HG03135 (cell line): ENCODE results near the gene HDAC9.

Source experiments
- ATAC-seq: cut with Tn5 transposase; IDR thresholded peaks from one replicate; pipeline ENCODE4 v1.9.1; 2021; ENCODE audit warnings: mild to moderate bottlenecking, moderate library complexity; ENCODE audit not compliant: unreplicated experiment

The HDAC9 gene

DNA sequence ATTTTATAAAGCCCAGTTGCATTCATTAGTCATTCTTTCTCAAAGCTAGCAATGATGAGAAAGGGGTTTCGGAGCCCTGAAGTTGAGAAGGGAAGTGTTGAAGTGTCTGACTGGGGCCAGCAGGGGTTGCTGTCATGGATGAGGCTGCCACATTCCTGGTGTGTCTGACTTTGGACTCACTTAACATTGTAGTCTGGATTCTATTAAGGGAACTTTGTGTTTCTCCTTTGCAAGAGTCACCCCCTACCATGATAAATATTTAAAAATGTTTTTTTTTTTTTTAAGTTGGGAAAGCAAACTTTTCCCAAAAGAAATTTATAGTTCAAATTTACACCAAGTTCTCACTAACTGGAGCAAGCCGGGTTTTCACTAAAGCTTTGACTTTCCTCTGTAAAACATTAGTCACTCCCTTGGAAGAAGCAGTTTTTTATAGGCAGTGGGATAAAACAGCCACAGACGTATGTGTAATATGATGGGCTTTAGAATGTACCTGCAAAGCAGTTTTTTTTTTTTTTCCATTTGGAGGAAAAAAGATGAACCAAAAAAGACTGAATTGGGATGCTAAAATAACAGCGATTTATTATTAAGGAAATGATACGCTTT is 378.3 kb downstream of the HDAC9 start:
- ATAC-seq, result no peak

DNA sequence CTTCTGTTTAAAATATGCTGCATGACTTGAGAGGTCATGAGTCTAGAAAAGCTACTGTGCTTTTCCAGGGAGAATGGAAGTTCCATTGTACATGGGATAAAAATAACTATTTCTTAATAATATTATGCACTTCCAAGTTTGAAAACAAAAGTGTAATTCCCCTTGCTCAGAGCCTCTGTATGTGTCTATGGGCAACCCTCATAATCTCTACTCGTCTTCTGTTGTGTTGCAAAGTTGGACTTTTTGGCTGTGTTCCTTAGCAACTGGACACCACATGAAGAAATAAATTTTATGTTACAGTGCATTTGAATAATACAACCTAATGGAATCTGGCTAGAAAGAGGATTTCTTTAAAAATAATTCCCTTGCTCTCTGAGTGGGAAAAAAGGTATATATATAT is 379.3 kb downstream of the HDAC9 start:
- no peak for ATAC-seq

DNA sequence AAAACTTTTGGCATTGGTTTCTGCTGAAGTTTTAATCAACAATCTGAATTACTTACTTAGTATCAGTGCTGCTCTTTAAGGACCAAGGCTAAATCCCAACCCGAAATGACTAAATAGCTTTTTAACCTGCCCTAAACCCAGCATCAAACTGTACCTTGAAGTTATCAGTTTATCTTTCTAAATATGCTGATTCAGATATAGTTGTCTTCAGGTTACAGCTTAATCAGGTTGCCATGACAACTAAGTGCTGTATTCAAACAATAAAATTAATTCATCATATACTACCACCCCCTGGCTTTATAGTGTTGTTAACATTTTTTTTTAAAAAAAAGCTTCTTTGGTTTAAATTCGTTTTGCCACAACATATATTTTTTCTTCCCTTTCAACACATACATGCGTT is 382.3 kb downstream of the HDAC9 start:
- no peak for ATAC-seq

DNA sequence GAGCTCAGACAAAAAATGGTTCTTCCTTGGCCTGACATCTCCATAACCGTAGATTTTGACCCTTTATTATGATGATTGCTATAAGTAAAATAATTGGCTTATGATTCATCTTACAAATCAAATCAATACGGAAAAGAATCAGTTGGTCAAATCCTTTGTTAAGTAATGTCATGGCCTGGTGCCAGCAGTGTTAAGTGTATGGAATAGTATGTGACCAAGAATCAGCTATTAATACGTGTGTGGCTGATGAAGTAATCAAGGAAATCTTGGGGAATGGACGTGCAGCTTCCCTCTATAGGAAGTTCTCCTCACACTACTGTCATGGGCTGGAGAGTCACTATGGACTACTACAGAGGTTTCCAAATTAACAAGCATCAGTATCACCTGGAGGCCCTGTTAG is 391.3 kb downstream of the HDAC9 start:
- ATAC-seq, result no peak

DNA sequence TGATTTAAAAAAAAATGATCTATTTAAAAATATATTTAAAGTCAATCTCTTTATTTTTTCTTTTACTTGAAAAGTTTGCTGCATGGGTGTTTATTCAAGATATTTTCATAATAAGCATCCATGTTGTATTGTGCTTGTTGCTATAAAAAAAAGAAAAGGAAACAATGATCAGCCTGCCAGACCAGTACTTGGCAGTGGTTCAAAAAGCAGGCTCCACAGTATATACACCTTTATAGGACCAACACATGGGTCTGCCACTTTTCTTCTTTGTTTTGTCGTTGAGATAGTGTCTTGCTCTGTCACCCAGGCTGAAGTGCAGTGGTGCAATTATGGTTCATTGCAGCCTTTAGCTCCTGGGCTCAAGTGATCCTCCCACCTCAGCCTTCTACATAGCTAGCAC is 393.9 kb downstream of the HDAC9 start:
- ATAC-seq, result no peak

DNA sequence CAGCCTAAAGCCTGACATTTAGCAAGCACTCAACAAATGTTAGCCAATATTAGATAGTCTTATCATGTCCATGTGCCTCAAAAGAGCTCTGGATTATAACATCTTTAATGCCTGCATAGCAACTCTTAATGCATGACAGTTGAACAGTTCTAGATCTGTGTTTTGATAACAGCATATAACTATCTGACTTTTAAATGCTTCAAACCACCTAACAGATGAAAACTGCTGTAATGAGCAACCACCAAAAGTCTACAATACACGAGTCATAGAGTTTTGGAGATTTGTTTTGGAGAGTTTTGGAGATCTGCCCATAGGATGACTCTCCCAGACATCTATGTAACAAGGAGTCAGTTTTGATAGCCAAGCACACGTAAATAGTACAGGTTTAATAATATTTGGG is 394.6 kb downstream of the HDAC9 start:
- ATAC-seq, result no peak

DNA sequence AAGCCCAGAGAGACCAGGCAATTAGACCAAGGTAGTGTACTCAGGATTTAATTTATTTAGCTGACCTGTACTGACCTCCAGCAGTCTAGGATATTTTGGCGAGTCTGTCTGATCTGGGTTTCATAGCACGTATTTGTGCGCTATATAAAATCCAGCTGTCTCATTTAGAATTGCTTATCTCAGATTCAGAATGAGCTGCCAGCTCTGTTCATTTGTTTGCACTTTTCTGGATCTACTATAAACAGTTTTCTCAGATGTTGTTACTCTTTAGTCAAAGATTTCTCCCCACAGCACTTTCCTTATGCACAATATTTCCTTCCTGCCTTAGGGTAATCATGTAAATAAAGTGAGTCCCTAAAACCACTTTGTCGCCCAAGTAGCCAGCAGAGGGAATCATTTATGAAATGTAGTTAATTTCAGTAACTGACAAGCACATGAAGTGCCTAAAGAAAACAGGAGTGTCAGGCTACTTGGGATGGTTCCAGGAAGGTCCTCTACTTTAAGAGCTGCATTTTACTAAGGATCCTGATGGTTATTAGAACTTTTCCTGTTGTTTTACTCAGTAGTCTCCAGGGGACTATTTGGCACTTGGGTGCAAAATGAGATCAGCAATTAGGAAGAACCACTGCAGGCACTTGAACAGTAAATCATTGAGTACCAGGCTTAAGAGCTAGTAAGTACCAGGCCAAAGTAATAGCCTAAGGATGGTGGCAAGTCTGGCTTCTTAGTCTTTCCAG is 395.5 kb downstream of the HDAC9 start:
- ATAC-seq, result no peak

DNA sequence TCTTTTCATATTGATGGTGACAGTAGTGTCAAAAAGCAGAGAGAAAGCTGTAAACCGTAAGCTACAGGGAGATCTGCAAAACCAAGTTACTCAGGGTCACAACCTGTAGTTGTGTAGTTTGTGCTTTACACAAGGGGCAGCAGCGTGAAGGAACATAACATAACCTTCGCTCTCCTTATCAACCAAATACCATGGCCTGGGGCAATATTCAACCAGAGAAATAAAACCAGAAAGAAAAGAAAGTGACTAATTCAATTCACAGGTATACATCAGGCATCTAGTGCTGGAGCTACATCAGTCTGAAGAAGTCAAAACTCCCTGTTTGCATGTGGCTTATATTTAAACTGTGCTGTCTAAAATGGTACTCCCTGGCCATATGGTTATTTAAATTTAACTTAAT is 397.6 kb downstream of the HDAC9 start:
- no peak for ATAC-seq

DNA sequence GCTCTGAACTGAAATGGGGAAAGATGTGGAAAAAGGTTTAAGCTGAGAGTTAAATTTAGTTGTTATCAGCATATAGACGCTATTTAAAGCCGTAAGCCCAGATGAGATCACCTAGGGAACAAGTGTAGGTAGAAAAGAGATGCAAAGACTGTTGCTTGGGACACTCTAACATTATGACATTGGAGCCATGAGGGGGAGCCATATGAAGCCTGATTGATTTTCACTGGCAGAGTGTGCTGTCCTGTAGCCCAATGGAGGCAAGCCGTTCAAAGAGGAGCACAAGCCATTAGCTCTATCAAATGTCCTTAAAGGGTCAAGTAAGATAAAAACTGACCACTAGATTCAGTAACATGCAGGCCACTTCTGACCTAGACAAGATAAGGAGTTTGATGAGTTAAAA is 398.6 kb downstream of the HDAC9 start:
- no peak for ATAC-seq

DNA sequence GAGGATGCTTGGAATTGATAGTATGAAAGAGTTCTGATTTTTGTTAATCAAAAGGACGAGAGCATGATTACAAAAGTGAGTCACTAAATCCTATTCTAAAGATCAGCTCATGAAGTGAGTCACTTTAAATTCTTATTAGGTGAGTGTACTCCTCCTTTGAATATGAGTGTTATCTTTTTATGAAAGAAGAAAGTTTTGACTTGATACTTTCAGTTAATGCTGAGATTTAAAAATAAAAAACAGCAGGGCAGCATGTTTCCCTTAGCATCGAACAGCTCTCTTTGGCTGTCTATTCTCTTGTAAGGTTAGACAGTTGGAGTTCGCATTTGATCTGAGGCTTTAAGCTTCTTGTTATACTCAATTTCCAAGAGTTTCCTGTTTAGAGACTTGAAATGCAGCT is 399.9 kb downstream of the HDAC9 start:
- no peak for ATAC-seq

DNA sequence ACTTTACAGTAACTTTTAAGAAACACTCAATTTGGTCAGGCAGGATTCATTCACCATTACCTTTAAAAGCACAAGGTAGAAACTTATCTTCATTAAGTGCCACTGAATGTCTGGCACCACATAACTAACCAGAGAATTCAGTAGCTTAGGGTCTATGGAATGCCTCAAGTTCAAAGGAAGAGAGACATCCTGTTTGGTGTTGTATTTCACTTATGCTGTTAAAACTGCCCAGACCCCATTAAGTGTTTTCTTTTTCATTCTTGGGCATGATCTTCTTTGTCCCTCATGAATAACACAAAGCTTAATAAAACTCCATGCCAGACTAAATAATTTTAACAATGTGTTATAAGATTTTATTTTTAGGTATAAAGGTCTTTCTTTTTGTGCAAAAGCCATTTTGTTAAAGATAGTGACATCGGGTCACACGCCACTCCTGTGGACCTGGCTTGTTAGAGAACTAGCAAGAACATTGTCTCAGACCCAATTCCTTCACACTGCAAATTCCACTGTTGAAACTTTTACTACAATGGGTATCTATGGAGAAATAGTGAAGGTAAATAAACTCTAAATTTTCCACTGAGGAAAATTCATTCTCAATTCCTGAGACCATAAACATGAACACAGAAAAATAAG is 400.9 kb downstream of the HDAC9 start:
- ATAC-seq, result no peak

DNA sequence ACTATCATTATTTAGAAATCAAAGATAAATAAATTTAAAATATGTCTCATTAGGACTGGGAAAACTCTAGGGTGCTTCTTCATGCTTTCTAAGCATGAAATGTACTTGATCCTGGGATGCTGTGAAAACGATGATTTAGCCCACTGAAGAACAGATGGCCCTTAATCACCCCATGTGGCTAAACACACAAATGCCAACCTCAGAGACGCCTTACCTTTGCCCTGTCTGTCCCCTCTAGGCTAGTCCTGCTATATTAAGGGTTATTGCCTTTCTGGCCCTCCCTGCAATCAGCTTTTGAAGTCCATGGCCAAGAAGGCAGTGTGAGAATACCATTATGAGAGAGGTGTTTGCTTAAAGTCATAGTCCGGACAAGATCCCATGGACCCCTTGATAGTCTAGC is 404.7 kb downstream of the HDAC9 start:
- no peak for ATAC-seq

DNA sequence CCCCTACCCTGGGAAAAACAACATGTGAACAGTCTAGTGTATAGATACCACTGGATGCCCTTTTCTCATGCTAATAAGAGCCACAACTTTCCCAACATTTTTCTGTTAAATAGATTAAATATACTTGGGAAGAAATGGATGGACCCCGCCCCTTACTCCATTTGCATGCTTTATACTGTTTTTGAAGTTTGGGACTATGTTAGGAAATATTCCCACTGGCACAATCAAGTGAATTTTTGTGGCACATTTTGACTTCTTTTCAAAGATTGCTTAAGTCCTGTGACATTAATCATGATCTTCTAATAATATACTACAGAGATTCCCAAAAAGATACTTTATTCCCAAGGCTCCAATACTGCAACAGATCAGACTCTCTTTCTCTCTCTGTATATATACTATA is 405.3 kb downstream of the HDAC9 start:
- no peak for ATAC-seq

DNA sequence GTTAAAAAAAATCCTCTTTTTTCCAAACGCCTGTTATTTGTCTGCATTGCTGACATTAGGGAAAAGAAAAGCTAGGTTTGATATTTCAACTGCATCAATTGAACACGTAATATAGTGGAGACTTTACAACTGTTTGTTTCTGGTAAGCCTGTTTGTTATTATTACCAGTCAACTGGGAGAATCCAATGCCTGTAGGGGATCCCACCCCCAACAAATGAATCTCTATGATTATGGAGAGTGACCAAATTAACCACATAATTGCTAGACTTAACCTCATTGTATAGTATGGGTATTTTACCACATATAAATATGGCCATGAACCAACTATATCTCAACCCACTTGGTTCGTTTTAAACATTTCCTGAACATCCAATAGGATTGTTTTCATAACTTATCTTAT is 405.8 kb downstream of the HDAC9 start:
- ATAC-seq, result no peak

DNA sequence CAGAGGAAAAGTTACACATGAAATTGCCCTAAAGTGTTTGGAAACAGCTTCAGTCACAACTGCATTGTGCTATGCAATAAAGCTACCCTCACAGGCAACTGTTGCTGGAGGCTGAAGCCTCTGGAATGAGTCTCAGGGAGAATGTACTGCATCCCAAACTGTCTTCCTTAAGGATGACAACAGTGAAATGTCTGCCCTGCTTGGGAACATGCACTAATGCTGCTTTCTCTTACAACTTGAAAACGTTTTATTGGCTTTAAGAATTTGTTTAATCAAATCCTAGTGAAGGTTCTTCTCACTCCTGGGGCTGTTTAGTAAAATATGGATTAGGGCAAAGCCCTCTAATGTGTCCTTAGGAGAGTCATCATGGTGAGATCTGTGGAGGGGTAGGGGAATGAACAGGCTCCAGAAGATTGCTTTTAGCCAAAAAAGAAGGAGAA is 406.5 kb downstream of the HDAC9 start:
- ATAC-seq, result no peak

DNA sequence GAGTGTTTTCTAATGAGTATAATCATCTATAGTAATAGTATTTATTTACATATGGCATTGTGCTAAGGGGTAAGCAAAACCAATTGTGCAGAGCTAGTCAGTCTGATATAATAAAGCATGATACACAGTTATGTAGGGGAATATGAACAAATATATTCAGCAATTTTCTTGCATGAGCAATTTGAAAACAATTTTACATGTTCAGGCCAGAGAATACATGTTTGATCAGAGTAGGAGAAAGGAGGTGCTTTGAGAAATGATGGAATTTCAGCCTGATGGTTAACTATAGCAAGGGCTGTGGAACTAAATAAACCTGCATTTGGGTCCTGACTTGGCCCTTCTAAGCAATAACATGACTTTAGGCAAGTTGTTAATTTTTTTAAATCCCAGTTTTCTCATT is 407.3 kb downstream of the HDAC9 start:
- ATAC-seq, result no peak

DNA sequence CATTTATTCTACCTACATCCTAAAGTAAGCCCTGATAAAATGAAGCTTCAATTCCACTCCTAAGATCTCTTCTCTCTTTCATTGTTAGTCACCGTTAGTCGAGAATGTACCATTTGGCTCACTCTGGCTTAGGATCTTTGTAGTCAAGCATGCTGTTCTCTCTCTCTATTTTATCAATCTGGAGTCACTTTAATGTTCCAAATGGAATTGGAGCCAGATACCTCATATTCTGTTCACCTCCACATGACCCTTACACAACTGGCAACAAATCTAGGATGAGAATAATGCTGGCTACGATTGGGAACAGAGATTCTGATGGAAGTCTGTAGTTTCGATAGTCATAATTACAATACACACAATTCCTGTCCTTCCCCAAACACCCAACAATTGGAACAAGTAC is 408.1 kb downstream of the HDAC9 start:
- ATAC-seq, result no peak

DNA sequence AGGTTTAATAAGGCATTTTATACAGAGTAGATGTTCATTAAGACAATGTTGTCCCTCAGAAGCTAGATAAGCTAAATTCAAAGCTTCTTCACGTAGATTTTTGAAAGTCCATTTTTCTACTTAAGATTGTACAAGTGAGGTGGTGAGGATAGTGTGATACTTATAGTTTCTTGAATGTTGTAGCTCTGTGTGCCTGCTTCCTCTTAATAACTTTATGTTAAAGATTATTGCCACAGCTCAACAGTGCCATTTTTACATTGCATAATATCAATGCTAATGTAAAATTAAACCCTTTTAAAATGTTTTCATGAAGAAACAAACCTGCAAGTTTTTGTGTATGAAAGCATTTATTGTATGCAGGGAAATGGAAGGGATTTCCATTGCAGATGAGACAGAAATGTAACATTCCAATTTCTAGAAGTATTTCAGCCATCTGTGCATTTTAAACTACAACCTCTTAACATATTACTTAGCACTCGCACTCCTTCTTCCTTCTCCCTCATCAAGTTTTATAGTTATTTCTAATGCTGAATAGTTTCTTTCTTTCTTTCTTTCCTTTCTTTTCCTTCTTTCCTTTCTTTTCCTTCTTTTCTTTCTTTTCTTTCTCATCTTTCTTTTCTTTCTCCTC is 409.9 kb downstream of the HDAC9 start:
- ATAC-seq, result no peak

DNA sequence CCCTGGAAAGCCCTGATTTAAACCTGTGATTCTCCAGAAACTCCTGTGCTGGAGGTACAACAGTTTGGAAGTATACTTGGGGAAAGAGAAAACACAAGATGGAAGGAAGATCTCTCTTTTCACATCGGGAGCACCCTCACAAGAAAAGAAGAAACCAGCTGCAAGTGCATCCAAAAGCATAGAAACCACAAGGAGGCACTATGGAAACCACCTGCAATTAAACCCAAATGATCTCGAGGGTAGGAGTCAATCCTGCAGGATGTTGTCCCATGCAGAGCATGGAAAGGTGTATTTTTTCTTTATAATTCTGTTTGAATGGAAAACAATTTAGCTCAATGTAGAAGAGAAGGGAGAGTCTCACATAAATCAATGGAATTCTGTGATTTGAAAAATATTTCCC is 411.4 kb downstream of the HDAC9 start:
- no peak for ATAC-seq

DNA sequence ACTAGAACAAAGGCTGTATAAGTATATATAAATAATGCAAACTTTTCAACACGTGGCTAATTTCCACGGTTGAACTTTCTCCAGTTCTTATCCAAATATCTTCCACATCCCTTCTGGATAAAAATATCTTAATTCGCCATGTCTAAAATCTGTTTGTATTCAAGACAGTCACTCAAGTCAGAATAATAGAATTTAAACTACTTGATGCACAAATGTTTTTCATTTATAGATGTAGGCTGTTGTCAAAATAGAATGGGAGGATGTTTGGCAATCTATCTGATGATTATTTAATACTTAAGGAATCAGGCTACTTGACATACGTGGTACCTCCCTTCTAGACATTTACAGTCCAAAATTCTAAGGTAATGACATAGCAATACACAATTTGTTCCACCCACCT is 417.6 kb downstream of the HDAC9 start:
- no peak for ATAC-seq

DNA sequence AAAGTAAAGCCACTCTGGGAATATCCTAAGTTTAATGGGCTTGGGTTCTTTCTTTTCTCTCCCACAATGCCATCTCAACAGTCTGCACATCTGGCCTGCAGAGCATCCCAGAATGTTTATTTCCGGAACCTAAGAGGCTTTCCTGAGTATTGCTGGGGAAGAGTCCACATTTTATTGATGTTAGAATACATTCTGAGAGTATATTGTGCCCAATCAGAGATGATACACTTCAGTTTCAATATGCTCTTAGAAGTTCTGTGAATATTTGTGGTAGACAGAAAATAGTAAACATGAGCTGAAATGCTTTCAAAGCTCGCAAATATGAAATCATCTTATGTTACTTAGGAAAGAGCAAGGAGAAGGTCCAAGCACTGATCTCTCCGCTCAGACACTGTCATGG is 421.3 kb downstream of the HDAC9 start:
- no peak for ATAC-seq

DNA sequence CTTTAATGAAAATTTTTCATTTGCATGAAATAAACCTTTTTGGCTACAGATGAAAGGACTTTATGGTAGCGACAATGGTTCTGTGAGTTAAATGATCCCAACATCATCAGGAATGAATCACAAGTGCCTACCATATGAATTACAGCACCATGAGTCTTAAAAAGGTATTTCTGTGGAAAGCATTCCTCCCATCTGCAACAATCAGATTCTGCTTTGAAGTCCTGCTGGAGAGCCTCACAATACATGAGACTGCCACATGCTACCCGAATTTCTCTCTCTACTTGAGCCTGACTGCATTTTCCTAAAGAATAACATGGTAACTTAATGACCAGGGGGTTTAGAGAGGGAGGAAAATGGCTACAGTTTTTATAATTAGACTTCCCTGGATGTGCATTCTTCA is 431.6 kb downstream of the HDAC9 start:
- ATAC-seq, result no peak
